OCI-LY1 (cell line): ENCODE measurements around the gene B9D1.

Experiments
- EZH2 ChIP-seq: fragments of 200-600 bp; sonication (generic), shearing (Covaris generic); IDR thresholded peaks from 2 replicates; pipeline ENCODE4 v1.8.0; 2017; ENCODE audit warnings: borderline replicate concordance, mixed run types, mild to moderate bottlenecking, antibody characterized with exemption, low read length, moderate library complexity, mixed read lengths
- TF ChIP-seq, protein P1 (sequence below): fragments of 200-600 bp; sonication (generic), shearing (Covaris generic); IDR thresholded peaks from 2 replicates; pipeline ENCODE4 v1.5.1; 2017; ENCODE audit warnings: mild to moderate bottlenecking, antibody characterized with exemption, low read length, moderate library complexity, mixed read lengths

DNA sequence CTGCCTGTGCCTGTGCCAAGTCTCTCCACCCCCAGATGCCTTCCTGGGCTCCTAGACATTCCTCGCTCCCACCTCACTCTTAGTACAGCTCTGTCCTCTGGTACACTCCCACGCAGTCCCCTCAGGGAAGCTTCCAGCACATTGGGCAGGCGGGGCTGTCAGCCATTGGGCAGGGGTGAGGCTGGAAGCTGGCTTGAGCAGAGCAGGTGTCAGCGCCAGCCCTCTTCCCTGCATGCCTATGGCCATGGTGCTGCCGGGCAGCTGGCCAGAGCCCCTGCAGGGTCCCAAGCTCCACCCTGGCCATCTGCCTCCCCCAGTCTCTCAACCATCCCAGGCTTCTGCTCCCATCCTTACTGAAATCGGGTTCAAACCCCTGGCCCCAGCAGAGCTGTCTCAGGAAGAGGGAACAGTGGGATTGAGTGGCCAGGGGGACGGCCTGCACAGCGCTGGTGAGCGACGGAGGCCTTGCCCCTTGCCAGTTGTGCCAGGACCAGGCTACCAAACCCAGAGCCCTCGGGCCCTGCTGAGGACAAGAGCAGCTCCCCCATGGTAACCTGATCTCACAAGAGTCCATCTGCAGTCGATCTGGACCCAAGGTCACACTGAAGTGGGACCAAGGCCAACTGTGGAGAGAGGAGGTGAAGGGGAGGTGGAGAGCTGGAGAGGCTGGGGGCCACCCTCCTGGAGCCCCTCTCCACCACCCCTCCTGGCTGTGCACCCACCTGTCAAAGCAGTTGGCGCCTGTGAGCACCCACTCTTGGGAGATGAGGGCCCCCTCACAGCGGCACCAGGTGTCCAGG lies 2.4 kb upstream of the B9D1 start:
- TF ChIP-seq, protein P1, sequence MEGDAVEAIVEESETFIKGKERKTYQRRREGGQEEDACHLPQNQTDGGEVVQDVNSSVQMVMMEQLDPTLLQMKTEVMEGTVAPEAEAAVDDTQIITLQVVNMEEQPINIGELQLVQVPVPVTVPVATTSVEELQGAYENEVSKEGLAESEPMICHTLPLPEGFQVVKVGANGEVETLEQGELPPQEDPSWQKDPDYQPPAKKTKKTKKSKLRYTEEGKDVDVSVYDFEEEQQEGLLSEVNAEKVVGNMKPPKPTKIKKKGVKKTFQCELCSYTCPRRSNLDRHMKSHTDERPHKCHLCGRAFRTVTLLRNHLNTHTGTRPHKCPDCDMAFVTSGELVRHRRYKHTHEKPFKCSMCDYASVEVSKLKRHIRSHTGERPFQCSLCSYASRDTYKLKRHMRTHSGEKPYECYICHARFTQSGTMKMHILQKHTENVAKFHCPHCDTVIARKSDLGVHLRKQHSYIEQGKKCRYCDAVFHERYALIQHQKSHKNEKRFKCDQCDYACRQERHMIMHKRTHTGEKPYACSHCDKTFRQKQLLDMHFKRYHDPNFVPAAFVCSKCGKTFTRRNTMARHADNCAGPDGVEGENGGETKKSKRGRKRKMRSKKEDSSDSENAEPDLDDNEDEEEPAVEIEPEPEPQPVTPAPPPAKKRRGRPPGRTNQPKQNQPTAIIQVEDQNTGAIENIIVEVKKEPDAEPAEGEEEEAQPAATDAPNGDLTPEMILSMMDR = no peak
- no peak for TF ChIP-seq EZH2
